ENCODE results near the gene ARPC1B.
A peak's percentile ranks its signal among the peaks of the same experiment; 100 is the strongest.
"Not testable (repeated sequence)": the region's sequence is repeated elsewhere in the genome, so short reads cannot be mapped to it uniquely, and the experiment has no call there.

Gene ARPC1B

GRCh38 chr7:99374111-99375064 lies at the start of gene ARPC1B:
ARPC1B (plus strand) TSS chr7:99374730; CDS start chr7:99385715, 10,985 bp downstream.
- H3K27ac ChIP-seq = peak within 1 kb of the TSS; percentile 86
- TF ChIP-seq ZFX (IDR thresholded peaks at IDR 0.05; ENCODE audit: borderline replicate concordance) = no peak
- no peak for TF ChIP-seq CTCF (IDR thresholded peaks at IDR 0.05)

- TF ChIP-seq ZFX (IDR thresholded peaks at IDR 0.05; ENCODE audit: borderline replicate concordance) (no peak), CTCF (IDR thresholded peaks at IDR 0.05) (no peak)
- H3K27ac ChIP-seq = peak overlapping the region; percentile 76
Measured at GRCh38 chr7:99325001-99325493, 49.5 kb upstream of the ARPC1B start.

- TF ChIP-seq ZFX (IDR thresholded peaks at IDR 0.05; ENCODE audit: borderline replicate concordance) (no peak), CTCF (IDR thresholded peaks at IDR 0.05) (peak; percentile 29)
- peak within 1 kb of the TSS; percentile 76 for H3K27ac ChIP-seq
Measured at GRCh38 chr7:99325592-99326407, 48.7 kb upstream of the ARPC1B start, which contains the start of gene ARPC1A. ARPC1A (plus strand) TSS chr7:99325898; CDS start chr7:99333354, 7,456 bp downstream.

GRCh38 chr7:99326408-99326782 lies 48.1 kb upstream of the ARPC1B start:
- TF ChIP-seq CTCF (IDR thresholded peaks at IDR 0.05) (no peak), ZFX (IDR thresholded peaks at IDR 0.05; ENCODE audit: borderline replicate concordance) (no peak)
- H3K27ac ChIP-seq = peak overlapping the region; percentile 76

- H3K27ac ChIP-seq = not testable (repeated sequence)
Measured at GRCh38 chr7:99330314-99330961, 44.1 kb upstream of the ARPC1B start.

GRCh38 chr7:99331002-99331401 lies 43.5 kb upstream of the ARPC1B start:
- no peak overlapping the region for H3K27ac ChIP-seq
- TF ChIP-seq ZFX (IDR thresholded peaks at IDR 0.05; ENCODE audit: borderline replicate concordance) (no peak), CTCF (IDR thresholded peaks at IDR 0.05) (no peak)

GRCh38 chr7:99339595-99339994 lies 34.9 kb upstream of the ARPC1B start:
- TF ChIP-seq ZFX (IDR thresholded peaks at IDR 0.05; ENCODE audit: borderline replicate concordance) = no peak
- no peak for TF ChIP-seq CTCF (IDR thresholded peaks at IDR 0.05)
- no peak overlapping the region for H3K27ac ChIP-seq

Data from 22Rv1 (cell line).